Ishikawa (cell line): ENCODE data around the gene CCNL1.

ENCODE experiments used
- CEBPB ChIP-seq: IDR thresholded peaks from 2 replicates; pipeline ENCODE4 v1.6.1; 2012
- CREB1 ChIP-seq: IDR thresholded peaks from 2 replicates; pipeline ENCODE4 v1.6.1; 2012; ENCODE audit warnings: low read depth
- EGR1 ChIP-seq: IDR thresholded peaks from 2 replicates; pipeline ENCODE4 v1.6.1; 2012
- EP300 ChIP-seq: IDR thresholded peaks from 2 replicates; pipeline ENCODE4 v1.6.1; 2012; ENCODE audit warnings: borderline replicate concordance
- FOXM1 ChIP-seq: IDR thresholded peaks from 2 replicates; pipeline ENCODE4 v1.6.1; 2012; ENCODE audit warnings: low read depth, borderline replicate concordance
- NFIC ChIP-seq: IDR thresholded peaks from 2 replicates; pipeline ENCODE4 v1.6.1; 2012
- RAD21 ChIP-seq: IDR thresholded peaks from 2 replicates; pipeline ENCODE4 v1.6.1; 2012; ENCODE audit warnings: low read depth
- REST ChIP-seq: IDR thresholded peaks from 2 replicates; pipeline ENCODE4 v1.6.1; 2012; ENCODE audit warnings: low read depth, mild to moderate bottlenecking
- TAF1 ChIP-seq: IDR thresholded peaks from 2 replicates; pipeline ENCODE4 v1.6.1; 2012; ENCODE audit warnings: low read depth, mild to moderate bottlenecking
- TCF12 ChIP-seq: IDR thresholded peaks from 2 replicates; pipeline ENCODE4 v1.6.1; 2012; ENCODE audit warnings: low read depth
- TEAD4 ChIP-seq: IDR thresholded peaks from 2 replicates; pipeline ENCODE4 v1.6.1; 2012
- USF1 ChIP-seq: IDR thresholded peaks from 2 replicates; pipeline ENCODE4 v1.6.1; 2012
- YY1 ChIP-seq: IDR thresholded peaks from 2 replicates; pipeline ENCODE4 v1.6.1; 2012; ENCODE audit warnings: low read depth
- ZBTB7A ChIP-seq: IDR thresholded peaks from 2 replicates; pipeline ENCODE4 v1.6.1; 2012; ENCODE audit warnings: low read depth
- TF ChIP-seq, protein P1 (sequence below): IDR thresholded peaks from 2 replicates; pipeline ENCODE4 v1.6.1; 2012

Gene CCNL1

DNA sequence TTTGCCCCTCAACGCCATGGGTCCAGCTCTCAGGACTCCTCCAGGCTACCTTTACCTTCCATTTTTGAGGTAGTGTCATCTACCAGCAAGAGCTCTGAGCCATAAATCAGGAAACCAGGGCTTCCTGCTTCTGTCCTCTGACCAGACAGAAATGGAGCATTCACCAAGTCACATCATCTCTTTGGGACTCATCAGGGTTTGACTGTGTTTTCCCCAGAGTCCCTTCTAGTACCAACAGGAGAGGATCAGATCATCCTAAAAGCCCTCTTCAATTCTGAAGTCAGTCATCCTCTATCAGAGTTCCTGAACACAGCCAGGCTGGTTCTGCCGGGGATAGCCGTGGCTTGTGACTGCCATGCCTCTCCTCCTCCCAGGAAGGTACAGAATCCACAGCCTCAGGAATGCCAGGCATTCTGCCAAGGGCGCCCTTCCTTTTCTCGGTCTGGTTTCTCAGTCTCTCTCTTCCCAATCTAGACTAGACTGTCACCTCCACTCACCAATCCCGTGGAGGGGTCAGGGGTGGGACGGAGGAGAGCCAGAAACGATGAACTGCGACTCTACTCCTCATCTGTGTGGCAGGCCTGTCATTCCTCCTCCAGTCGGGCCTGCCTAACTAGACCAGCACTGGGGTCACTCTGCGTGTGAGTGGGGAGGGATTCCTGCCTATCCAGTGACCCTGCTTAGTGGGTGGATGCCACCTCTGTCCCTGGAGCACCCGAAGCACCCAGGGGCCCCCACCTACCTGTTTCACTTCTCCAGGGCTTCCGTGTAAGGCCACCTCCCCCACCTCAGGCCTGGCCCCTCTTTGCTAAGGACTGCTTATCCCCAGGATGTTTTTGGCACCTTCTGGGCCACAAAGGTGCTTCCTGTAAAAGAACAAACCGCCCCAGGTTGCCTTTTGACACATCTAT, 30.9 kb downstream of the CCNL1 start:
- TF ChIP-seq EP300 (no peak), NFIC (peak; percentile 73), TEAD4 (peak; percentile 76; the same call in 1 of the 2 replicates), USF1 (no peak)
- TF ChIP-seq, protein P1, sequence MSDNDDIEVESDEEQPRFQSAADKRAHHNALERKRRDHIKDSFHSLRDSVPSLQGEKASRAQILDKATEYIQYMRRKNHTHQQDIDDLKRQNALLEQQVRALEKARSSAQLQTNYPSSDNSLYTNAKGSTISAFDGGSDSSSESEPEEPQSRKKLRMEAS = 0 out of 2 replicates have a peak, but pooled peaks have one; percentile 17

DNA sequence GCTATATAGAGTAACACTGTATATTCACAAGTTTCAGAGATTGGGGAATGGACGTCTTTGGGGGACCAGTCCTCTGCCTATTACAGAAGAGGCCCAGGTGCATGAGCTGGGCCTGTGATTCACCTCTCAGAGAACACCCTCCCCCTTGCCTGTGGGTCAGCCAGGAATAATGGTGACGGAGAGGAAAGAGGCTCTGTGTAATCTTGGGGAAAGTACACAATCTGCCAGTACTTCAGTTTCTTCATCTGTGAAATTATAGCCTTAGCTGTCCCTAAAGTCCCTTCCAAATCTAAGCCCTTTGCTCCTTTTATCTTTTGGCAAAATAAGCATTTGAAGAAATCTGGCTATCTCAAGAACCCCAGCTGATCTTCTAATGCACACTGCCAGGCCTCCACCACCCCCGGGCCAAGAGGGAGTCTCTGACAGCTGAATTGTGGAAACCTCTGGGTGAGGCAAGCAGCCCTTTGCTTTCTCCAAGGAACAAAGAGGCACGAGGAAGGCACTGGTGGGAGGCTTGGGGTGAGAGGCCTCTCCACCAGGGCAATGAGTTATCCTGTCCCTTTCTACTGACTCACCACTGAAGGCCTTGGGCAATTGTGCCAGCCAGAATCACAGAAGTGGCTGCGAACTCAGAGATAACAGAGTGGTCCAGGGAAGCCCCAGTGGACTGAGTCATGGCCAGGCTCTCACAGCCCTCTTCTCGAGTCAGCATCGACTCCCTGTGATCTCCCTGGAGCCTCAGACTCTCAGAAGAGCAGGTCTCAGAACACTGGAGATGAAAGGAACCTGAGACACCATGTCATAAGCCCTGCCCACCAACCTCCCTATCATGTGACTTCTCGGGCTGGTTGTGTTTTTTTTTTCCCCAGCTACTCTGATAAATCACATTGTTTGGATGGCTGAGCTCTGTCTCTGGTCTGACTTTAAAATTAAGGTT, 31.8 kb downstream of the CCNL1 start:
- no peak for TF ChIP-seq CEBPB
- peak; percentile 82 for TF ChIP-seq USF1

DNA sequence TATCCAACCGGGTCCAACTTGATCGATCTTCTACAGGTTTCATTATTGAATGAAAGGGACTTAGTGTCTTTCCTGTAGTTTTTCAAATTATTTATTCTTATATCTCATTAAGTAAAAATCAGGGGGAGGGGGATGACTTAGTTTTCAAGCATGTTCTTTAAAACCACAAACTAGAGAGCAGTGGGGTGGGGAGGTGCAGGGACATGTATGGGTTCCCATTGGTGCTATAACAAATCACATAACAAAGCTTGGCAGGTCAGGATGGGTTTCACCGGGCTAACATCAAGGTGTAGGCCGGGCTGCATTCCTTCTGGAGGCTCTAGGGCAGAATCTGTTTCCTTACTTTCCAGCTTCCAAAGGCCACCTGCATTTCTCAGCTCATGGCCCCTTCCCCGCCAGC, 32.7 kb downstream of the CCNL1 start:
- TF ChIP-seq USF1 (no peak), ZBTB7A (no peak), FOXM1 (no peak), CEBPB (no peak), REST (no peak), EP300 (no peak), EGR1 (no peak), RAD21 (no peak), YY1 (no peak), TAF1 (no peak), NFIC (no peak), TCF12 (no peak), TEAD4 (no peak), CREB1 (no peak)
- TF ChIP-seq, protein P1 = no peak

DNA sequence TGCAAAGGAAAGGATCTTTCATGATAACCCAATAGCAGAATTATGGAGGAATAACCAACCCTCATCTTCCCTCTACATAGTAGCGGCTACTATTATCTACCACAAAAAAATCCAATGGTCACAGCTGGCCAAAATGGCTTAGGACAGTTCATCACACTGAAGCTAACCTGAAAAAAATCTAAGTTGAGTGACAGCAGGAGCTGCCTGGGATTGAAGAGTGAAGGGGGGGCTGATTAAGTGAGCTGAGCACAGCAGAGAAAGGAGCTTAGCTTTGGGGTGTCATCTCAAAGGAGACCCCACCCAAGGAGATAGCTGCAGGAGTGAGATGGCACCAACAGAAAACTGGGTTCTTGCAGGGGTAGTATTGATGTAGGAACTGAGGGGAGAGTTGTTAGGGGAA, 33.6 kb downstream of the CCNL1 start:
- TF ChIP-seq RAD21 = no peak
- no peak for TF ChIP-seq REST
- no peak for TF ChIP-seq ZBTB7A
- TF ChIP-seq FOXM1 = no peak
- TF ChIP-seq CEBPB = no peak
- no peak for TF ChIP-seq YY1
- no peak for TF ChIP-seq NFIC
- no peak for TF ChIP-seq EP300
- TF ChIP-seq, protein P1 = no peak

GRCh38 chr3:157125101-157125500, 34.8 kb downstream of the CCNL1 start:
- no peak for TF ChIP-seq EGR1
- TF ChIP-seq TAF1 = no peak
- no peak for TF ChIP-seq RAD21
- TF ChIP-seq USF1 = no peak
- no peak for TF ChIP-seq REST
- TF ChIP-seq CREB1 = no peak
- no peak for TF ChIP-seq CEBPB
- TF ChIP-seq FOXM1 = no peak
- TF ChIP-seq YY1 = no peak
- no peak for TF ChIP-seq TEAD4
